Transverse colon (tissue), 4 donors: Measurements from ENCODE around the gene SGO2. TPM values are rescaled to one million over a fixed set of nuclear protein-coding genes. Genes with fewer than 3 reads are reported as not detected.

ENCODE experiments used
- DNase-seq: peaks from one replicate; pipeline ENCODE4 v3.0.0-alpha.2; 2019
- H3K27ac ChIP-seq, 4 donors: fragments of 200-600 bp; sonication (generic); 2 replicates each; pipeline ENCODE4 v1.5.1; 2016 to 2018; ENCODE audit warnings: inconsistent platforms in 4 of 4
- H3K27me3 ChIP-seq: fragments of 200-600 bp; sonication (generic); 2 replicates; pipeline ENCODE4 v1.5.1; 2017; ENCODE audit warnings: inconsistent platforms
- H3K36me3 ChIP-seq, 4 donors: fragments of 200-600 bp; sonication (generic); 2 replicates each; pipeline ENCODE4 v1.5.1; 2017 to 2019; ENCODE audit warnings: inconsistent platforms in 4 of 4
- H3K4me1 ChIP-seq, 4 donors: fragments of 200-600 bp; sonication (generic); 2 replicates each; pipeline ENCODE4 v1.5.1; 2017 to 2020; ENCODE audit warnings: inconsistent platforms in 4 of 4
- H3K4me3 ChIP-seq, 4 donors: fragments of 200-600 bp; sonication (generic); 1 replicate in 1 of 4; 2 replicates in 3 of 4; pipeline versions ENCODE4 v1.5.1 to v1.6.1; 2017 to 2019; ENCODE audit warnings: inconsistent platforms in 4 of 4
- H3K9me3 ChIP-seq, 2 donors: fragments of 200-600 bp; sonication (generic); 2 replicates each; pipeline ENCODE4 v1.5.1; 2017 to 2019; ENCODE audit warnings: inconsistent platforms in 2 of 2
- EP300 ChIP-seq: sonication (generic); formaldehyde crosslinking; IDR thresholded peaks from one replicate; pipeline ENCODE4 v1.6.1; 2017; ENCODE audit warnings: antibody characterized with exemption, low read depth
- POLR2A ChIP-seq: fragments of 450-650 bp; IDR thresholded peaks from one replicate; pipeline ENCODE4 v1.6.1; 2016; ENCODE audit warnings: antibody characterized with exemption, mild to moderate bottlenecking, moderate library complexity
- POLR2AphosphoS5 ChIP-seq, 3 donors: sonication (generic); formaldehyde crosslinking; IDR thresholded peaks; one replicate each; pipeline ENCODE4 v1.6.1; 2016; ENCODE audit warnings: antibody characterized with exemption in 3 of 3
- WGBS, 2 donors: methylation state at CpG; one replicate each; pipeline ENCODE4 v1.1.5; 2018; ENCODE audit warnings: low coverage in 1 of 2; 5-methylcytosine and 5-hydroxymethylcytosine counted together
- in situ Hi-C, 4 donors: fragments of 200-750 bp; cut with MboI; loops; one replicate each; pipeline versions ENCODE4 v1.15.0 to v1.15.1; 2017; ENCODE audit warnings: low sequenced_read_pairs in 3 of 4, low pct_ligation_motif_present in 1 of 4, low pct_unique_long_range_greater_than_20kb in 1 of 4
- intact Hi-C: fragments of 100-400 bp; cut with DNase I; formaldehyde crosslinking; loops from one replicate; pipeline ENCODE4 v1.15.1; 2023; ENCODE audit warnings: low total_unique reads
- total RNA-seq, 4 donors: library from RNA; depleted of rRNA; stranded (reverse); fragments of >200 nt; gene quantifications; one replicate each; pipeline ENCODE4 v1.1.0, GENCODE V29; 2016
- TF ChIP-seq, protein P1 (sequence below), 5 experiments: fragments of 200-600 bp in 3 of 5; fragments of 450-650 bp in 2 of 5; sonication (generic) in 3 of 5; IDR thresholded peaks; 1 replicate in 2 of 5; 2 replicates in 3 of 5; pipeline ENCODE4 v1.5.1; 2016 to 2017; ENCODE audit warnings: antibody characterized with exemption in 5 of 5, inconsistent platforms in 3 of 5, mild to moderate bottlenecking in 2 of 5, moderate library complexity in 1 of 5

The SGO2 gene
- total RNA-seq, 4 donors from 2014 or later: 0.75 to 4.8 (median 2.9) TPM

- intact Hi-C loops: no loop called here
- peak; percentile 17 for DNase-seq
- in situ Hi-C loops: no loop called here
Measured at GRCh38 chr2:200523158-200523557, 2.8 kb upstream of the SGO2 start.

DNA sequence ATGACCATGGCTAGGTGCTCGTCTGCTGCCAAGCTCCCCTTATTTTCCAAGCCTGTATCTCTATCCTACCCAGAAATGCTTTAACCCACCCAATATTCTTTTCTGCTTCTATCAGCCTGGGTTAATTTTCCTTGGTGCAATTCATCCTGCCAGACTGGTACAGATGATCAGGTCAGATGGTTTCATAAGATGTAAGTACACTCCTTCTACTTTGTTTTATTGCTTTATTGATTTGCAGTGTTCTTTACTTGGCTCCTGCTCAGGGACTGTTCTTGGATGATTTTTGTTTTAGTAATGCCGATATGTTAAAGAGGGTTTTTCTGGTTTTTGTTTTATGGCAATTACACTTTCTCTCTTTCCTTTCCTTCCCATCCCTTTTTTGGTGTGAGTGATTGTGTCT, 2.4 kb upstream of the SGO2 start:
- Histone ChIP-seq H3K9me3 (no peaks in the 10 kb centered on the region), H3K36me3 (no peaks in the 10 kb centered on the region), H3K4me1 (peaks cover 4 to 26% (median 17%) of the 10 kb centered on the region in 4 donors), H3K4me3 (no peak overlapping the region), H3K27me3 (no peaks in the 10 kb centered on the region), H3K27ac (peak overlapping the region; percentile 47 to 83 (median 76))
- 41 to 56% methylated on average over 1 to 2 of the region's 2 CpGs for WGBS, 2 donors
- TF ChIP-seq EP300 (no peak), POLR2A (no peak), POLR2AphosphoS5 (IDR thresholded peaks at IDR 0.05) (no peak)
- TF ChIP-seq, protein P1, sequence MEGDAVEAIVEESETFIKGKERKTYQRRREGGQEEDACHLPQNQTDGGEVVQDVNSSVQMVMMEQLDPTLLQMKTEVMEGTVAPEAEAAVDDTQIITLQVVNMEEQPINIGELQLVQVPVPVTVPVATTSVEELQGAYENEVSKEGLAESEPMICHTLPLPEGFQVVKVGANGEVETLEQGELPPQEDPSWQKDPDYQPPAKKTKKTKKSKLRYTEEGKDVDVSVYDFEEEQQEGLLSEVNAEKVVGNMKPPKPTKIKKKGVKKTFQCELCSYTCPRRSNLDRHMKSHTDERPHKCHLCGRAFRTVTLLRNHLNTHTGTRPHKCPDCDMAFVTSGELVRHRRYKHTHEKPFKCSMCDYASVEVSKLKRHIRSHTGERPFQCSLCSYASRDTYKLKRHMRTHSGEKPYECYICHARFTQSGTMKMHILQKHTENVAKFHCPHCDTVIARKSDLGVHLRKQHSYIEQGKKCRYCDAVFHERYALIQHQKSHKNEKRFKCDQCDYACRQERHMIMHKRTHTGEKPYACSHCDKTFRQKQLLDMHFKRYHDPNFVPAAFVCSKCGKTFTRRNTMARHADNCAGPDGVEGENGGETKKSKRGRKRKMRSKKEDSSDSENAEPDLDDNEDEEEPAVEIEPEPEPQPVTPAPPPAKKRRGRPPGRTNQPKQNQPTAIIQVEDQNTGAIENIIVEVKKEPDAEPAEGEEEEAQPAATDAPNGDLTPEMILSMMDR (IDR thresholded peaks at IDR 0.05): no peak
- DNase-seq: no peak
- intact Hi-C loops (no loop called here), in situ Hi-C loops (no loop called here)

More at GRCh38 chr2:200523158-200523557, 2.8 kb upstream of the SGO2 start:
- TF ChIP-seq POLR2A: no peak
- TF ChIP-seq, protein P1 (IDR thresholded peaks at IDR 0.05): no peak
- no peak for TF ChIP-seq EP300
- TF ChIP-seq POLR2AphosphoS5 (IDR thresholded peaks at IDR 0.05): no peak
- Histone ChIP-seq H3K36me3 (no peaks in the 10 kb centered on the region), H3K4me1 (peaks cover 4 to 26% (median 17%) of the 10 kb centered on the region in 4 donors), H3K27ac (peak overlapping the region; percentile 47 to 83 (median 76)), H3K27me3 (no peaks in the 10 kb centered on the region), H3K4me3 (no peak overlapping the region), H3K9me3 (no peaks in the 10 kb centered on the region)
- 75 to 100% methylated on average over 1 to 3 of the region's 3 CpGs for WGBS, 2 donors

- H3K9me3 ChIP-seq: no peaks in the 10 kb centered on the region
- peaks cover 4 to 26% (median 17%) of the 10 kb centered on the region in 4 donors for H3K4me1 ChIP-seq
- no peak for DNase-seq
- peak overlapping the region in 3 of 4 donors; percentile 71 to 87 (median 85) for H3K4me3 ChIP-seq
- WGBS, 2 donors: 46 to 53% methylated on average over 2 of the region's 2 CpGs
- TF ChIP-seq, protein P1 (IDR thresholded peaks at IDR 0.05): no peak
- TF ChIP-seq EP300: no peak
- no peak for TF ChIP-seq POLR2A
- TF ChIP-seq POLR2AphosphoS5 (IDR thresholded peaks at IDR 0.05): no peak
- in situ Hi-C loops (no loop called here), intact Hi-C loops (no loop called here)
- H3K27ac ChIP-seq: peak overlapping the region; percentile 71 to 83 (median 77)
- H3K27me3 ChIP-seq: no peaks in the 10 kb centered on the region
- H3K36me3 ChIP-seq: no peaks in the 10 kb centered on the region
Measured at GRCh38 chr2:200525066-200525465, 941 bp upstream of the SGO2 start.

- in situ Hi-C loops: no loop called here
- no peaks in the 10 kb centered on the region for H3K9me3 ChIP-seq
- TF ChIP-seq EP300: no peak
- no peak for TF ChIP-seq POLR2A
- TF ChIP-seq, protein P1 (IDR thresholded peaks at IDR 0.05): no peak
- TF ChIP-seq POLR2AphosphoS5 (IDR thresholded peaks at IDR 0.05): no peak
- peak overlapping the region; percentile 67 to 83 (median 80) for H3K27ac ChIP-seq
- WGBS, 2 donors: 21 to 38% methylated on average over 3 to 7 of the region's 7 CpGs
- H3K27me3 ChIP-seq: no peaks in the 10 kb centered on the region
- peaks cover 4 to 26% (median 17%) of the 10 kb centered on the region in 4 donors for H3K4me1 ChIP-seq
- no peaks in the 10 kb centered on the region for H3K36me3 ChIP-seq
- peak overlapping the region; percentile 71 to 87 (median 78) for H3K4me3 ChIP-seq
- DNase-seq: no peak
- intact Hi-C loops: no loop called here
Measured at GRCh38 chr2:200525551-200525881, 491 bp upstream of the SGO2 start.
